DOHH2 (cell line): Measurements from ENCODE around the gene VPS41.

Source experiments
- H3F3A ChIP-seq: fragments of 200-600 bp; sonication (generic), shearing (Covaris generic); 2 replicates; pipeline ENCODE4 v1.6.0; 2016; ENCODE audit warnings: antibody characterized with exemption, mild to moderate bottlenecking; ENCODE audit not compliant: control insufficient read depth, insufficient read depth
- H3K27ac ChIP-seq: fragments of 200-600 bp; sonication (generic); 2 replicates; pipeline ENCODE4 v1.5.1; 2014; ENCODE audit warnings: low read depth, mild to moderate bottlenecking, low read length, moderate library complexity
- H3K27me3 ChIP-seq: fragments of 200-600 bp; sonication (generic); 2 replicates; pipeline ENCODE4 v1.6.1; 2014; ENCODE audit warnings: mild to moderate bottlenecking, low read length, mixed read lengths; ENCODE audit not compliant: control insufficient read depth
- H3K36me3 ChIP-seq: fragments of 200-600 bp; sonication (generic); 2 replicates; pipeline ENCODE4 v1.6.1; 2014; ENCODE audit warnings: mild to moderate bottlenecking, low read length, moderate library complexity, mixed read lengths; ENCODE audit not compliant: control insufficient read depth
- H3K4me1 ChIP-seq: fragments of 200-600 bp; sonication (generic); 2 replicates; pipeline ENCODE4 v1.6.1; 2014; ENCODE audit warnings: mild to moderate bottlenecking, low read length, mixed read lengths; ENCODE audit not compliant: control insufficient read depth
- H3K4me2 ChIP-seq: fragments of 200-600 bp; sonication (generic); 2 replicates; pipeline ENCODE4 v1.6.0; 2014; ENCODE audit warnings: mild to moderate bottlenecking, low read length, moderate library complexity
- H3K4me3 ChIP-seq: fragments of 200-600 bp; sonication (generic); 2 replicates; pipeline ENCODE4 v1.5.1; 2014; ENCODE audit warnings: mild to moderate bottlenecking, low read length, mixed read lengths
- H3K79me2 ChIP-seq: fragments of 200-600 bp; sonication (generic); 2 replicates; pipeline ENCODE4 v1.6.1; 2014; ENCODE audit warnings: mild to moderate bottlenecking, low read length, mixed read lengths; ENCODE audit not compliant: control insufficient read depth
- H3K9me2 ChIP-seq: fragments of 200-600 bp; sonication (generic); replicated peaks from 2 replicates; pipeline ENCODE4 v1.6.1; 2014; ENCODE audit warnings: mild to moderate bottlenecking, low read length, mixed read lengths; ENCODE audit not compliant: control insufficient read depth
- H3K9me3 ChIP-seq: fragments of 200-600 bp; sonication (generic); 2 replicates; pipeline ENCODE4 v1.6.1; 2014; ENCODE audit warnings: antibody characterized with exemption, low read length, mixed read lengths; ENCODE audit not compliant: control insufficient read depth, insufficient read depth
- H4K20me1 ChIP-seq: fragments of 200-600 bp; sonication (generic); 2 replicates; pipeline ENCODE4 v1.6.0; 2014; ENCODE audit warnings: low read depth, mild to moderate bottlenecking, antibody characterized with exemption, low read length, moderate library complexity; ENCODE audit not compliant: control insufficient read depth, insufficient read depth
- CTCF ChIP-seq: fragments of 200-600 bp; sonication (generic); IDR thresholded peaks from one replicate; pipeline ENCODE4 v1.5.1; 2014; ENCODE audit warnings: antibody characterized with exemption, mild to moderate bottlenecking, low read depth, low read length; ENCODE audit not compliant: poor library complexity, severe bottlenecking
- EZH2phosphoT487 ChIP-seq: fragments of 200-600 bp; sonication (generic); IDR thresholded peaks from 2 replicates; pipeline ENCODE4 v1.6.1; 2017; ENCODE audit warnings: borderline replicate concordance, mild to moderate bottlenecking, antibody characterized with exemption, low read length, moderate library complexity, mixed read lengths

VPS41 gene

GRCh38 chr7:38727184-38727940, 181.6 kb downstream of the VPS41 start:
- Histone ChIP-seq H3K9me3 (no peaks in the 10 kb centered on the region), H3K27me3 (no peaks in the 10 kb centered on the region), H3K36me3 (peaks cover 6% of the 10 kb centered on the region), H3K4me2 (no peak overlapping the region), H3K4me1 (no peaks in the 10 kb centered on the region), H3K79me2 (no peaks in the 10 kb centered on the region), H3K27ac (no peak overlapping the region), H3K9me2 (no peaks in the 10 kb centered on the region), H4K20me1 (no peaks in the 10 kb centered on the region), H3K4me3 (no peak overlapping the region), H3F3A (no peaks in the 10 kb centered on the region)
- TF ChIP-seq CTCF, result no peak
- no peak for TF ChIP-seq EZH2phosphoT487

- no peak overlapping the region for H3K27ac ChIP-seq
- H3K4me1 ChIP-seq, result no peaks in the 10 kb centered on the region
- TF ChIP-seq EZH2phosphoT487, result no peak
- no peak for TF ChIP-seq CTCF
- H3K36me3 ChIP-seq, result peaks cover 3% of the 10 kb centered on the region; the same call in 1 of the 2 replicates
- no peaks in the 10 kb centered on the region for H3K9me2 ChIP-seq
- no peaks in the 10 kb centered on the region for H3K9me3 ChIP-seq
- H3K27me3 ChIP-seq, result no peaks in the 10 kb centered on the region
- no peaks in the 10 kb centered on the region for H4K20me1 ChIP-seq
- H3K4me2 ChIP-seq, result no peak overlapping the region
- no peaks in the 10 kb centered on the region for H3K79me2 ChIP-seq
- H3K4me3 ChIP-seq, result no peak overlapping the region
- no peaks in the 10 kb centered on the region for H3F3A ChIP-seq
Observed at GRCh38 chr7:38723327-38723726, 185.7 kb downstream of the VPS41 start.

GRCh38 chr7:38716397-38716796, 192.6 kb downstream of the VPS41 start:
- no peaks in the 10 kb centered on the region for H3K79me2 ChIP-seq
- H4K20me1 ChIP-seq, result no peaks in the 10 kb centered on the region
- no peak overlapping the region for H3K4me2 ChIP-seq
- no peaks in the 10 kb centered on the region for H3F3A ChIP-seq
- no peaks in the 10 kb centered on the region for H3K36me3 ChIP-seq
- H3K27ac ChIP-seq, result no peak overlapping the region
- no peak overlapping the region for H3K4me3 ChIP-seq
- no peaks in the 10 kb centered on the region for H3K9me2 ChIP-seq
- peak; percentile 19 for TF ChIP-seq CTCF
- no peak for TF ChIP-seq EZH2phosphoT487
- H3K9me3 ChIP-seq, result no peaks in the 10 kb centered on the region
- H3K27me3 ChIP-seq, result no peaks in the 10 kb centered on the region
- no peaks in the 10 kb centered on the region for H3K4me1 ChIP-seq
